ENCODE results near the gene STK17A. TPM values are rescaled to one million over a fixed set of nuclear protein-coding genes. Genes with fewer than 3 reads are reported as not detected.

Gene STK17A
- total and polyA plus RNA-seq, 2 of the 8 experiments (the other 6 are each of a cell fraction or from before 2014, with no cell fraction given): 2.2 to 12.2 TPM

DNA sequence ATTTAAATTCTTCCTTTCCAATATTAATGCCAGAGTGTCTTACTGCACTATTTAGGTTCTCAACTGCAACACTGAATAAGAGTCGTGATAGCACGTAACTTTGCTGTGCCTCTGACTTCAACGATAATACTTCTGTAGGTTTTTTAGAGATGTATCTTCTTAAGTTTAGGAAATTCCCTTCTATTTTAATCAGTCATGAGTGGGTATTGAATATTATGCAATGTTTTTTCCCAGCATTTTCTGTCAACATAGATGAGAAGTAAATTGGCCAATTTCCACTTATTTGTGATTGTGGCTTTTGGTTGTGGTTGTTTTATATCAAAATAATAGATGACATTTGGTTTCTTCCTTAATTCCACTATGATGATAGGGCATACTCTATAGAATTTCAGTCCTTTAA lies 6.7 kb upstream of the STK17A start (continued):
- TF ChIP-seq POLR2A (IDR thresholded peaks at IDR 0.05; ENCODE audit: control extremely low read depth in 1 of 2, low read depth in 2 of 2, low read length in 2 of 2): no peak
- TF ChIP-seq EP300 (IDR thresholded peaks at IDR 0.05; ENCODE audit: borderline replicate concordance in 1 of 2, low read depth in 2 of 2, low read length in 2 of 2): no peak
- no peak for TF ChIP-seq SIN3A (conservative IDR thresholded peaks at IDR 0.05 in 1 of 2, IDR thresholded peaks at IDR 0.05 in 1 of 2; ENCODE audit: low read depth in 1 of 2, low read length in 2 of 2)
- no peak for TF ChIP-seq TEAD4 (IDR thresholded peaks at IDR 0.05; ENCODE audit: low read depth, low read length)
- no peak for TF ChIP-seq RXRA (IDR thresholded peaks at IDR 0.05; ENCODE audit: insufficient read depth, low read depth, low read length)
